ENCODE data around the gene DNLZ.

- TF ChIP-seq CTCF (IDR thresholded peaks at IDR 0.05; ENCODE audit: low read depth, low read length, poor library complexity, severe bottlenecking), result peak; percentile 68
- TF ChIP-seq EZH2phosphoT487 (IDR thresholded peaks at IDR 0.05; ENCODE audit: borderline replicate concordance, low read length), result no peak
Observed at GRCh38 chr9:136312436-136312835, 51.1 kb downstream of the DNLZ start.
